Stimulated activated CD8-positive, alpha-beta memory T cell treated with anti-CD3 and anti-CD28 coated beads, Interleukin-12 subunit alpha, Interleukin-12 subunit beta, amount 100 ng/mL, for 24 hours (primary cell): ENCODE data around the gene NIT1.

ENCODE experiments used
- DNase-seq: peaks from one replicate; pipeline ENCODE4 v3.0.0-alpha.2; 2020; ENCODE audit errors: extremely low read depth

NIT1 gene

DNA sequence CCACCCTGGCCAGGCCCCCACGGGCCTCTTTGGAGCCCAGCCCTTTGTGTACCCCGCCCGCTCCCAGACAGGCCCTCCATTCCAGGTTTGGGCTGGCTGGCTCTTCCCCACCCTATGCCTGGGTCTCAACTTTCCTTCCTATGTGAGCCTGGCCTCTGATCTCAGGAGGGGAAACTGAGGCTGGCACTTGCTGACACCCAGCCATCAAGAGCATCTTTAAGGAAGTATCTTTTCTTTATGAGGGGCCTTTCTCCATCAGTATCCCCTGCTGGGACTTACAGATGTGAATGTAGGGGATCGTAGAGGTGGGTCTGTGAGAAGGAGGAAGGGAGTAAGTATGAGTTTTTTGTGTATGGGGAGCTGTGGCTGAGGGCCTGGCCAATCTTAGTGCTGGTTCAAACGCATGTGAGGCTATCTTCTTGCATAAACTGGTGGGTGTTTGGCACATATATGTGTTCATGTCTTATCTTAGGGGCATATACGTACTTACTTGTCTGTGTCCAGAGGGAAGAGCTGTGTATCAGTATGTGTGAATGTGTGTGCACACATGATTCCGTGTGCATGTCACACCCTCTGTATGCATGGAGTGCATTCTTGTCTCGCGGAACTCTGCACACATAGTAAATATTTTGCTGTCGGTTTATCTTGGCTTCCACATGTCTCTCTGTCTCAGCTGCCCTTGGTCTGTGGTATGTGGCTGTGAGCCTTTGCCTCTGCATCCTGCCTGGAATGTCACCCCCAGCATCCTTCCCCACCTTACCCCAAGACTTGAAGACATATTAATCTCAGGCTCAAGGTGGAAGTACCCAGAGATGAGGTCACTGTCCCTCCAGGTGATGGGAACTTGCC, 33.9 kb upstream of the NIT1 start:
- no peak for DNase-seq

DNA sequence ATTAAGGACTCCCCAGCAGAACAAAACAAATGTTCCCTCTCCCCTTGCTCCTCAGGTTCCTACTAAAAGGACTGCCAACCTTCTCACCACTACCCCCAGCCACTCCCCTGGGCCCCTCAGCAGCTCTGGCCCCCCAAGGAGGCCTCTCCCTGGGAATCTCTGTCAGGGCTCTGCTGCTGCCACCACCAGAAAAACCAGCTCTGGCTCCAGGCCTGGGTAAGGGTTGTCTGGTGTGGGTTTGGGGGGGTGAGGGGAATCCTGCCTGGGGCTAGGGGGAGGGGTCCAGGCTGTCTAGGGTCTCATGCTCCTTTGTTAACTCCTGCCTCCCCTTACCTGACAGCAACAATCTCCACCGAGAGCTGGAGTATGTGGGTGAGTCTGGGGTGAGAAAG, 33.3 kb upstream of the NIT1 start:
- no peak for DNase-seq

DNA sequence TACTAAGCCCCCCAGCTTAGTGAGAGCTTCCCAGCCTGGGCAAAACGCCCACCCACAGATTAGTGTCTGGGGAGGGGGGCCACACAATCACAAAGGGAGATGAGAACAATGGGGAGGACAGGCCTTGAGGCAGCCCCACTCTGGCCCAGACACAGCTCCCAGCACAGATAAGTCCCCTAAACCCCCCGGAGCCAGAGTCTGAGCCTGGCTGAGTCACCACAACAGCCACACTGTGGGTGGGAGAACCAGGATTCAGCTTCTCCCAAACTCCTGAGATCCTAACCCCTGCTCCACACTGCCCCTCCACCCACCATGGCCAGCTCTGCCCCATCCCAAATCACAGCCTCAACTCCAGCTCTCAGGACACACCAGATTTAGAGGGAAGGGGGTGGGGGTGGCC, 32.7 kb upstream of the NIT1 start:
- no peak for DNase-seq

DNA sequence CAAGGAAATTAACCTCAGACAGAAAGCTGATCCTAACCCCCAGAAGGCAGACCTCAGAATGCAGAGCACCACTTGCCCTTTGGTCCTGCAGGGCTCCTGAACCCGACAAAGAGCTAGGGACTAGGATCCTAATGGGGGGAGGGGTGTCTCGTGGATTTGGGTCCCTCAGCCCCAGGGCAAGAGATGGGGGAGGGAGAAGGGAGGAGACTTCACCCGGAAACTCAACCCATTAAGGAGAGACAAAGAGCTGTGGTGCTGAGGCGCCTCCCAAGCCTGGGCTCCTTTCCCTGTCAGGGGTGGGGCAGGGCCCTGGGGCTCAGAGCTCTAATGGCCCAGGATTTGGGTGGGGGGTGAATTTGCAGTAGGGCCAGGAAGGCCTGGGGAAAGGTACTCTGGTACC, 31.4 kb upstream of the NIT1 start:
- DNase-seq, result no peak

DNA sequence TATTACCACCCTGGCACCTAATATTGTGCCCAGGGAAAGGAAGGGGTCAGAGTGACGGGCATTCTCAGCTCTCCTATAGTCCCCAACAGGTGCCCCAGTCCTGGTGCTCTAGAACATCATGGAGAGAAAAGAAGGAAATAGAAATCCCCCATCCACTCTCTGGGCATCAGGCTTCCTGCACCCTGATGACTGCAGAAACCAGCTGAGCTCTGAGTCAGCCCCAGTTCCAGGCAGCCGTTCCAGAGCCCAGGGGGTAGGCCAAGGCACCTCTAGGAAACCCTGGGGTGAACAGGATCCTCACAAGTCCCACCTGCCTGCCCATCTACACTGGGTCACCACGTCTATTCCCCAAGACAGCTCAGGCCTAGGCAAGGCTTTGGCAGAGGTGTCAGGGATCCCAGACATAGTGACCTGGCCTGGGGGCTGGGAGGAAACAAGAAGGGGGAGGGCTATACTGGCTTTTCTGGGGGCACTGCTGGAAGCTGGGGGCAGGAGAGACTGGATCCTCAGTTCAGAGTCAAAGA, 29.3 kb upstream of the NIT1 start:
- DNase-seq, result no peak

DNA sequence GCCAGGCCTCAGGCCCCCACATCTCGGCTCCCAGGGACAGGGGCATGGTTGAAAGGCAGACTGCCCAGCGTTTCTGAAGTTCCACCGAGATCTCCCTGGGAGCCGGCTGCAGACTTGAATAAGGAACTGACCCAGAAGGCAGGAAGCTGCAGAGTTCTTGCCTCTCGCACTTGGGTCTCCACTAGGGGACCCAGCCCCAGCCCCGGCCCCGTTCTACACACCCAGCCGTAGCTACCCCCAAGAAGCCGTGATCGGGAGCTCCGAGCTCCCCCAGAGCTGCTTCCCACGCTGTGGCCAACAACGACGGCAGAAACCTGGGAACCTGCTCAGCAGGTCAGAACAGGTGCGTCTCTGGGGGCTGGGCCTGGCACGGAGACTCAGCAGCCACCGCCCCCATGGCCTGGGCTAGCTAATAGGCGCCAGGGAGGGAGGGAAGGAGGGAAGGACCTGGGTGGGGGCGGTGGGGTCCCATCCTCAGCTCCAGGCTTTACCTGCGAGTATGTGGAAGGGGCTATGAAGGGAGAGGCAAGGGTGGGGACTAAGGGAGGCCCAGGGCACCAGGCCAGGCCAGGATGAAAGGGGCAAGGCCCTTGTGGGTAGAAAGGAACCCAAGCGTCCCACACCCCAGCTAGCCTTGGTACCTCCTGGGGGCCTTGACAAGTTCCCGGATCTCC, 28.5 kb upstream of the NIT1 start, which contains the start of gene NECTIN4:
NECTIN4 (minus strand) TSS at position 308 of the 674 bp plus-strand sequence; CDS start at position 46, 262 bp downstream.
- no peak for DNase-seq

DNA sequence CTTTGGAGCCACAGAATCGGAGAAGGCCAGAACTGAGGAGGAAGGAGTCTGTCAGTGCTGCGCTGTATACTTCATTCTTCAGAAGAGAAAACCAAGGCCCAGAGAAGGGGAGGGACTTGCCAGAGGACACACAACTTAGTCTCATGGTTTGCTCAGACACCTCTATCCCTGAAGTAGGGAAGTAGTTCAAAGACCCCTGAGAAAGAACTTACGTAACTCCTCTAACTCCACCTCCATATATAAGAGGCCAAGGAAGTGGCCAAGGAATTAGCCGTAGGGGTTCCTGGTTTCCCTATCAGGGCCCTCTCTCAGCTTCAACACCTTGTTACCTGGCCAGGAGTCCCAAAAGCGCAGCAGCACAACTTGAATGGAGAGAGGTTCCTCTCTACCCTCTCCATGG, 28.0 kb upstream of the NIT1 start:
- DNase-seq, result no peak

DNA sequence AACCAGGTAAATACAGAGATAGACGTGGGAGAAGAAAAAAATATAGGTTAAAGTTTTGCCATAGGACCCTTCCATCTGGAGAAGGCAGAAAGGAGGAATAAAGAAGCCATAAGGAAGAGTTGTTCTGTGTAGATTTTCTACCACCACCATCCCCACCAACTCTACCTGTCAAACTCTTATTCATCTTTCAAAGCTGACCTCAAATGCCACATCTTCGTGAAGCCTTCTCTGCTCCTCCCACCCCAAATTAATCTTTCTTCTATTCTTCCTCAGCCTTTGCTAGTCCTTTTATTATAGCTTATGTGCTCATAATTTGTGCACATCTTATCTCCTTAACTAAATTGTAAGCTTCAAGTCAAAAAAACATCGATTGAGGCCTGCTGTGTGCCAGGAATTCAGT, 27.3 kb upstream of the NIT1 start:
- DNase-seq, result no peak

DNA sequence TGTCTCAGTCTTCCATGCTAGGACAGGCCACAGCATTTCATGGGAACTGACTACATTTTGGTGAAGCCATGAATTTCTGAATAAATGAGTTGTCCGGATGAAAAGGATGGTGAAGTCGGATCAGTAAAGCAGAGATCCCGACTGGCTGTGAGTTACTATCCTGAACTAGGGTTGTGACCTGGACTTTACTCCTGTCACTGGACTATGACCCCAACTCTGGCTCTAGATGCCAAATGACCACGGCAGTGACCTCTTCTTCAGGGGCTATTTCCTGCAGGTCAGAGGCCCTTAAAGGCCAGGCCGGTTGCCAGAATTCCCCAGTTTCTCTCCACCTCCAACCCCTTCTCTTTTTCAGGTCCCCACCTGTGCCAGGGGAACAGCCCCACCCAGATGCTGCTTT, 26.8 kb upstream of the NIT1 start:
- DNase-seq, result no peak

DNA sequence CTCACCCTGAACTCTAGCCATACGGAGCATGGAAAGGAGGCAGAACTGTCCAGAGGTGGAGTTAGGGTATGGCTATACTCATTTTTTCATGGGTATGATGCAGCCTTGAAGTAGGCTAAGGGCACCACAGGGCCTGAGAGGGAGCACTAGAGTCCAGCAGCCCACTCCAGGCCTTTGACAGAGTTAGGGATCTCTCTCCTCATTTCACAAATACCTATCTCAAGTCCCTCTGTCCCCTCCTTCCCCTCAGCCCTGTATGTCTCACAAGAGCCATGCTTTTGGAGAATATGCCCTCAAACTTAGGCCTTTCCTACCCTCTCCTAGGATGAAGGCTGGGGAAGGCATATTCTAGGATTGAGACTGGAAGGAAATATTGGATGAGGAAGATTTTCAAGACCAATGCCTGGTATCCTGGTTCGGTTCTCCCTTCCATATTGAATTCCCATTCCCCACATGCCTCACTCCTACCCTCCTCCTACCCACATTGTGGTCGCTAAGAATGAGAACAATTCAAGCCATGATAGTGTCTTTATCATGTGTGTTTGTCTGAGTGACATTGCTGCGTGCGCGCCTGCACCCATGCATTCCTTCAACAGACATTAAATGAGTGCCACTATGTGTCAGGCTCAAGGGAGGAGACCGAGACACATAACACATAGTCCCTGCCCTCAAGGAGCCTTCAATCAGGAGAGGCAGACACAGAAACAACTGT, 26.0 kb upstream of the NIT1 start:
- no peak for DNase-seq

DNA sequence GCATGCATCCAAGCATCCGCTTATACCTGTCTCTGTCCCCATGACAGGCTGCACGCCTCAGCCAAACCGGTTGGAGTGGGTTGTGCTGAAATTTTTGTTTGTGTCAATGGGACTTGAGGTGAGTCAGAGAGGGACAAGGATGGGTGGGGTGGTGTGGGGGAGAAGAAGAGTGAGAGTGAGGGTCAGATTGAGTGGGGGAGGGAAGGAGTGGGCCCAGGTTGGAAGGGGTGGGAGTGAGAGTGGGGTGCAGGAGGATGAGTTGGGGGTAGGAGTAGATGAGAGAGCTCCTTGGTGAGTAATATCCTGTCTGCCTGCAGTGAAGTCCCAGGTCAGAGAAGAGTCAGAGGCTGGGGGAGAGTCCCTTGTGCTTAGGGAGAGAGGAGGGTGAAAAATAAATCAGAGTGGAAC, 25.3 kb upstream of the NIT1 start:
- DNase-seq, result no peak

DNA sequence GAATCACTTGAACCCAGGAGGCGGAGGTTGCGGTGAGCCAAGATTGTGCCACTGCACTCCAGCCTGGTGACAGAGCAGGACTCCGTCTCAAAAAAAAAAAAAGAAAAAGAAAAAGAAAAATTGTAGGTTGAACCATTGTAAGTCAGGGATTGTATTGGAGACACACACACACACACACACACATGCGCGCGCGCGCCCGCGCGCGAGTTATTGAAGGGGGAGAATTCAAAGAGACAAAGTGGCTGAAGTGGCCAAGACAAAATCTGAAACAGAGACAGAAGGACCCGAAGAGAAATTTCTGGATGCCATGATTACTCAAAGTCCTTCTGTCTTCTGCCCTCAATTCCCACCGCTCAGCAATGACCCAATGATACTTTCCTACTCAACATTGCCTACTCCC, 23.4 kb upstream of the NIT1 start:
- no peak for DNase-seq

DNA sequence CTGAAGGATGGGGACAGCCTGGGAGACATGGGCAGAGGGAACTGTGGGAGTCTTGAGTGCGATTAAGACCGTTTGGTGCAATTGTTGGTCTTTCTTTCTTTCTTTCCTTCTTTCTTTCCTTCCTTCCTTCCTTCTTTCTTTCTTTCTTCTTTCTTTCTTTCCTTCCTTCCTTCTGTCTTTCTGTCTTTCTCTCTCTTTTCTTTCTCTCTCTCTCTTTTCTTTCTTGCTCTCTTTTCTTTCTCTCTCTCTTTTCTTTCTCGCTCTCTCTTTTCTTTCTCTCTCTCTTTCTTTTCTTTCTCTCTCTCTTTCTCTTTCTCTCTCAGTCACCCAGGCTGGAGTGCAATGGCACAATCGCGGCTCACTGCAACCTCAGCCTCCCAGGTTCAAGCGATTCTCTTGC, 22.7 kb upstream of the NIT1 start:
- no peak for DNase-seq

DNA sequence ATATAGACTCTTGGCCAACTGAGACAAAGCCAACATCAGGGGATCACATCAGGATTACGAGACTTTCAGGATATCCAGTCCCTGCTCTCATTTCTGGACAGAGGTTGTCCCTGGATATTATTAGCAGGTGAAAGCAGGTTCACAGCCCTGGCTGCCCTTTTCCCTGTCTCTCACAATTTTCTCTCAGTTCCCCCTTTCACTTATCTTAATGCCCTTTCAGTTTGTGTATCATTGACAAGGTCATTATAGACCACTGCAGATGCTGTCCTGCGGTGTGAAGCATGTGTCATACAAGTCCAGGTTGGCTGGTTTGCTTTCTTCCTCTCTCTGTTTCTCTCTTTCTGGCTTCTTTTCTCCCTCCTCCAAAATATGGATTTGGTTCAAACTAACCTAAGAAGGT, 21.9 kb upstream of the NIT1 start:
- no peak for DNase-seq

DNA sequence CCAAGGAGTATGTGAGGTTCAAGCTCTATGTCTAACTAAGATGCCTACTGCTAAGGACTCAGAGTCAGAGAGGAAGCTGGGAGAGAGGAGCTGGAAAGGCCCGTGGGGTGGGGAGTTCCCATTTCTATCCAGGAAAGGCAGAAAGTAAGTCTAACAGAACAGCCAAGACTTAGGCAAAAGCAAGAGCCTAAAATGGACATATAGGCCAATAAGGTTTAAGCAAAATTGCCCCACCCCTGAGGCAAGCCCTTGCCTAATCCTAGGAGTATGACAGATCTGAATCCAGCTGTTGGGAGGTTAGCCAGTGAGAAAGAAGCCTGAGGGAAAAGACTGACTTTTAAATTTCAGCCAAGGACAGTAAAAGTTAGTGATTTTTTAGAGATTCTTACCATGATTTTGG, 21.4 kb upstream of the NIT1 start:
- no peak for DNase-seq

DNA sequence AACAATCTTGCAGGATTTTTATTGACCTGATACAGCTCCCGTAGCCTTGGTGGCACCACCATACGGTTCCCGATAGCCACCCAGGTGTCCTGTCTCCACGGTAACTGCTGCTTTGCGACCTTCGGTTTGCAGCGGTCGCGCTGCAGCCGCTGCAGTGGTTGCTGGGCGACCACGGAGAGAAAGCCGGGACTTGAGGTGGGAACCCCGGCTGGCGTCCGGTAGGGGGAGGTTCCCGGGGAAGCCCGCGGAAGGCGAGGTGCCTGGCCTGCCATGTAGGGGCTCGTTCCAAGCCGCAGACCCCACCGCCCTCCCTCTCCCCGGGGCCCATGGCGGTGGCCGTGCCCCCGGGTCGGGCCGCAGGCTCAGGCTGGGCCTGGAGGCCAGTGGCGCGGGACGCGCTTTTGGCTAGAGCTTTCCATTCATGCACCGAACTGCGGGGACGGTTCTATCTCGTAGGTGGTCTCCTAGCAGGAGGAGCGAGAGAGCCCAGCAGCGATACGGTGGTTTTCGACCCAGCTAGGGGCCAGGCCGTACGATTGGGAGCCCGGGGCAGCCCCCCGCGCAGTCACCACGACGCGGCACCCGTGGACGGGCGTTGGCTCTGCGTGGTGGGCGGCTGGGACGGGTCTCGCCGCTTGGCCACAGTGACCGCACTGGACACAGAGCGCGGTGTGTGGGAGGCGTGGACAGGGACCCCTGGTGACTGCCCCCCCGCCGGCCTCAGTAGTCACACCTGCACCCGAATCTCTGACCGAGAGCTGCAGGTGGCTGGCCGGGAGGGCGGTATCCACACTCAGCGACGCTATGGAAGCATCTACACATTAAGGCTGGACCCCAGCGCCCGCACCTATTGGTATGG, 19.5 kb upstream of the NIT1 start, which contains the start of gene KLHDC9:
KLHDC9 (plus strand) TSS at position 152 of the 859 bp plus-strand sequence; CDS start at position 327, 175 bp downstream.
- DNase-seq, result no peak

DNA sequence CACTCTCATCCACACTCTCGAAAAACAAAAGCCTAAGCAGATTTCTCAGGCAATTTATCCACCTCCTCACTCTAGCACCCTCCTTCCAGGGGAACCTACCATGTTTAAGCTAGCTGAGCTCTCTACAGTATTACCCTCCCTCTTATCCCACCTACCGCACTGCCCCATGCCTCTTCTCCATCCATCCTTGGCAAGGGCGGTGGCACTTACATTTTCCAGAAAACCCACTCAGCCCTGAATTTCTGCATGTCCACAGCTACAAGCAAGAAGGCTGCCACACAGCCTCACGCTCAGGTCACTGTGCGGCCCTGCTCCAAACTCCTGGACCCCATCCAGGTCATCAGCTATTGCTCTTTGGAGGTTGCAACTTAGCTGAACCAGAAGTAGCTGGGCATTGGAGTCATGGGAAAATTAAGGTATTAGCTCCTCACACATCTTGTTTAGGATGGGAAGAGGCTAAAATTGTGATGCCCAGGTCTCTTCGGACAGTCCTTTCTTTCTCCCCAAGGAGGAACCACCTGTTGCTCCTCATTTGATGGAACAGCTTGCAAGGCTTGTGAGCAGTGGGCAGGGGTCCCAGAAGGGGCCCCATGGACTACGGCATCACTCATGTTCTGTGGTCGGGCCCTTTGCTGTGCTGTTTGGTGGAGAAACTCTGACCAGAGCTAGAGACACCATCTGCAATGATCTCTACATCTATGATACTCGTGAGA, 18.7 kb upstream of the NIT1 start:
- no peak for DNase-seq

DNA sequence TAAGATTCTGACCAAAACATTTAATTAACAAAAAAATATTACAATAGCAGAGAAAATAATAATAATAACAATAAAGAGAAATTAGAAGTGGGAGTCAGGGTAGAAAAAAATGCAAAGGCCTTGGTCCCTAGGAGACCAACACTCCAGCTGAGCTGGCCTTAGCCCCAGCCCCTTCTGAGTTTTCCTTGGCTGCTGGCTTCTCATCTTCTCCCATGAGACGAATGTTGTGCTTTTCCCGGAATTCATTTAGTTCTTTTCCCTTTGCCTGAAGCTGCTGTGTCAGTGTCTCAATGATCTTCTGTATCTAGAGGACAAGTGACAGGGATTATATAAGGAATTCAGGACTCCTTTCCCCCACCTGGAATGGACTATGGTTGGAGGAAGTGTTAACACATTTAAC, 17.3 kb upstream of the NIT1 start:
- DNase-seq, result no peak

DNA sequence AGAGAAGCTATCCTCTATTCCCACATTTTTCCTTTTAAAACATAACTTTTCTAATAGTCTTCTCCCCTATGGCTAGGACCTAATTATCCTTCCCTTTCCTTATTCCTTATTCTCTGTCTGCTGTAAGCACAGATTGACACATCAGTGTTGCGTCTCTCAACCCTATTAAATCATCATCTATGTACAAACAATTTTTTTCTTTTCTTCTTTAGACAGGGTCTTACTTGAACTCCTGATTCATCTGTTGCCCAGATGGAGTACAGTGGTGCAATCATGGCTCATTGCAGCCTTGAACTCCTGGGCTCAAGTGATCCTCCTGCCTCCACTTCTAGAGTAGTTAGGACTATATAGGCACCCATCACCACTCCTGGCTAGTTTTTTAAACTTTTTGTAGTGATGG, 11.5 kb upstream of the NIT1 start:
- DNase-seq, result no peak

DNA sequence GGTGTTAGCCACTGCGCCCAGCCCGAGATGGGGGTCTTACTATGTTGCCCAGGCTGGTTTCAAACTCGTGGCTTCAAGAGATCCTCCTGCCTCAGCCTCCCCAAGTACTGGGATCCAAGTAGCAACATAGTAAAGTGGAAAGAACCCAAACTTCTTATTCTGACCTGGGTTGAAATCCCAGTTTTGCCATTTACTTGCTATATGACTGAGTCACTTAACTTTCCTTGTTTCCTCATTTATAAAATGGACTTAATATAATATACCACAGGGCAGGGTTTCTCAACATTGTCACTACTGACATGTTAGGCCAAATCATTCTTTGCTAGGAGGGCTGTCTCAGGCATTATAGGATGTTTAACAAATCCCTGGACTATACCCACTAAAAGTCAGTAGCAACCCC, 6.8 kb upstream of the NIT1 start:
- no peak for DNase-seq

DNA sequence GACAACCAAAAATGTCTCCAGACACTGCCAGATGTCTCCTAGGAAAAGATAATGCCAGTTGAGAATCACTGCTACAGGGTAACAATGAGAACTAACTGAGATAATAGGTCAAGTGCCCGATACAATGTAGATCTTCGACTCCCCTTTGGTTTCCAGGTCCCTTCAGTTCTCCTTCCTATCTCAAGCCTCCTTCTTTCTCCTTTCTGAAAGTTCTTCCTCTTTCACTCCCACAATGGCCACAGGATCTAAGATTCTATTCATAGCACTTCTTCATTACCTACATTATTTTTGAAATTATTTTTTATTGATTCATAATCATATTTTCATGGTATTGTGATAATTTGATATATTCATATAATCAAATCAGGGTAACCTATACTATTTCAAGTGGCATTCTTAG, 6.4 kb upstream of the NIT1 start:
- DNase-seq, result no peak
